NB4 (cell line): ENCODE results near the gene CENATAC.
"Not testable (repeated sequence)": the region's sequence is repeated elsewhere in the genome, so short reads cannot be mapped to it uniquely, and the experiment has no call there.

Experiments used
- DNase-seq: peaks from one replicate; pipeline ENCODE4 v3.0.0; 2010; ENCODE audit warnings: low read depth
- H3K4me3 ChIP-seq: one replicate; pipeline ENCODE4 v1.5.1; 2011; ENCODE audit warnings: mild to moderate bottlenecking, low read depth, low read length, moderate library complexity
- CTCF ChIP-seq: IDR thresholded peaks from one replicate; pipeline ENCODE4 v1.5.1; 2012; ENCODE audit warnings: low read depth, low read length
- MAX ChIP-seq: IDR thresholded peaks from 2 replicates; pipeline ENCODE4 v1.6.1; 2011; ENCODE audit warnings: low read depth, low read length
- MYC ChIP-seq: IDR thresholded peaks from 2 replicates; pipeline ENCODE4 v1.6.1; 2011; ENCODE audit warnings: low read depth, low read length
- POLR2A ChIP-seq: IDR thresholded peaks from 2 replicates; pipeline ENCODE4 v1.6.1; 2011; ENCODE audit warnings: mild to moderate bottlenecking; ENCODE audit not compliant: insufficient read length; ENCODE audit errors: extremely low read depth

The CENATAC gene

GRCh38 chr11:118973985-118974384, 24.0 kb upstream of the CENATAC start:
- no peak for DNase-seq

GRCh38 chr11:118975771-118976709, 21.9 kb upstream of the CENATAC start:
- TF ChIP-seq CTCF, result no peak
- TF ChIP-seq MYC, result no peak
- no peak for TF ChIP-seq POLR2A
- TF ChIP-seq MAX, result no peak
- DNase-seq, result no peak
- no peak overlapping the region for H3K4me3 ChIP-seq

More at GRCh38 chr11:118973985-118974384, 24.0 kb upstream of the CENATAC start:
- no peak overlapping the region for H3K4me3 ChIP-seq
- no peak for TF ChIP-seq POLR2A
- no peak for TF ChIP-seq CTCF
- TF ChIP-seq MAX, result no peak
- TF ChIP-seq MYC, result no peak

GRCh38 chr11:118979434-118979833, 18.5 kb upstream of the CENATAC start:
- no peak for TF ChIP-seq POLR2A
- TF ChIP-seq MYC, result no peak
- no peak for TF ChIP-seq CTCF
- TF ChIP-seq MAX, result no peak
- H3K4me3 ChIP-seq, result no peak overlapping the region
- DNase-seq, result no peak

GRCh38 chr11:118980191-118980881, 17.6 kb upstream of the CENATAC start:
- no peak for DNase-seq
- no peak overlapping the region for H3K4me3 ChIP-seq

GRCh38 chr11:118984337-118984736, 13.6 kb upstream of the CENATAC start:
- DNase-seq, H3K4me3 ChIP-seq: not testable (repeated sequence)

More at GRCh38 chr11:118980191-118980881, 17.6 kb upstream of the CENATAC start:
- TF ChIP-seq MYC, result no peak
- TF ChIP-seq MAX, result no peak
- no peak for TF ChIP-seq POLR2A
- no peak for TF ChIP-seq CTCF

- no peak overlapping the region for H3K4me3 ChIP-seq
- DNase-seq, result no peak
- TF ChIP-seq MAX, result no peak
- TF ChIP-seq POLR2A, result no peak
- TF ChIP-seq MYC, result no peak
- no peak for TF ChIP-seq CTCF
Measured at GRCh38 chr11:118984825-118985224, 13.1 kb upstream of the CENATAC start.
